H9 (cell line): Measurements from ENCODE around the gene DPY19L3. TPM values are rescaled to one million over a fixed set of nuclear protein-coding genes. Genes with fewer than 3 reads are reported as not detected.

Source experiments
- DNase-seq: peaks from one replicate; pipeline ENCODE4 v3.0.0-alpha.2; 2017
- H2AFZ ChIP-seq: one replicate; pipeline ENCODE4 v1.6.1; 2013; ENCODE audit warnings: mild to moderate bottlenecking, low read length, control low read depth, moderate library complexity
- H2AK5ac ChIP-seq: 2 replicates; pipeline ENCODE4 v1.6.1; 2013; ENCODE audit warnings: low read length, control low read depth, mixed read lengths; ENCODE audit not compliant: insufficient read length
- H2BK120ac ChIP-seq: one replicate; pipeline ENCODE4 v1.6.1; 2013; ENCODE audit warnings: low read depth, mild to moderate bottlenecking, low read length, control low read depth, inconsistent platforms; ENCODE audit not compliant: poor library complexity, severe bottlenecking
- H2BK12ac ChIP-seq: 2 replicates; pipeline ENCODE4 v1.6.1; 2013; ENCODE audit warnings: low read length, control low read depth, mixed read lengths, low read depth; ENCODE audit not compliant: insufficient read length
- H2BK15ac ChIP-seq: 2 replicates; pipeline ENCODE4 v1.6.1; 2013; ENCODE audit warnings: low read depth, low read length, control low read depth
- H2BK20ac ChIP-seq: one replicate; pipeline ENCODE4 v1.6.1; 2013; ENCODE audit warnings: low read depth, mild to moderate bottlenecking, low read length, control low read depth, inconsistent platforms; ENCODE audit not compliant: poor library complexity, severe bottlenecking
- H2BK5ac ChIP-seq: 2 replicates; pipeline ENCODE4 v1.6.1; 2013; ENCODE audit warnings: low read length, control low read depth, mixed read lengths; ENCODE audit not compliant: insufficient read length
- H3K14ac ChIP-seq: 2 replicates; pipeline ENCODE4 v1.6.1; 2013; ENCODE audit warnings: low read length, control low read depth; ENCODE audit not compliant: insufficient read depth
- H3K18ac ChIP-seq: 2 replicates; pipeline ENCODE4 v1.6.1; 2013; ENCODE audit warnings: low read depth, mild to moderate bottlenecking, mixed read lengths, low read length, control low read depth; ENCODE audit not compliant: insufficient read length
- H3K23ac ChIP-seq: 2 replicates; pipeline ENCODE4 v1.6.1; 2013; ENCODE audit warnings: low read length, control low read depth, mixed read lengths, low read depth; ENCODE audit not compliant: insufficient read length
- H3K23me2 ChIP-seq: 2 replicates; pipeline ENCODE4 v1.6.1; 2013; ENCODE audit warnings: low read depth, mild to moderate bottlenecking, mixed read lengths, low read length, control low read depth; ENCODE audit not compliant: insufficient read length, poor library complexity, severe bottlenecking
- H3K27ac ChIP-seq: 2 replicates; pipeline ENCODE4 v1.5.1; 2013; ENCODE audit warnings: low read length, control low read depth, mixed read lengths, low read depth; ENCODE audit not compliant: insufficient read length
- H3K27me3 ChIP-seq: 2 replicates; pipeline ENCODE4 v1.6.1; 2013; ENCODE audit warnings: low read length, control low read depth, inconsistent platforms; ENCODE audit not compliant: insufficient read depth
- H3K4ac ChIP-seq: 2 replicates; pipeline ENCODE4 v1.6.1; 2013; ENCODE audit warnings: low read depth, mild to moderate bottlenecking, control low read depth, inconsistent platforms, low read length, moderate library complexity
- H3K4me1 ChIP-seq: 2 replicates; pipeline ENCODE4 v1.6.1; 2013; ENCODE audit warnings: low read length, control low read depth, inconsistent platforms; ENCODE audit not compliant: insufficient read depth
- H3K4me2 ChIP-seq: 2 replicates; pipeline ENCODE4 v1.6.1; 2013; ENCODE audit warnings: low read length, control low read depth, mixed read lengths; ENCODE audit not compliant: insufficient read length, insufficient read depth
- H3K56ac ChIP-seq: 2 replicates; pipeline ENCODE4 v1.6.1; 2013; ENCODE audit warnings: low read depth, mild to moderate bottlenecking, mixed read lengths, low read length, control low read depth; ENCODE audit not compliant: insufficient read length
- H3K79me1 ChIP-seq: 2 replicates; pipeline ENCODE4 v1.6.1; 2013; ENCODE audit warnings: low read depth, mild to moderate bottlenecking, moderate library complexity, low read length, control low read depth, inconsistent platforms; ENCODE audit not compliant: insufficient read depth, poor library complexity, severe bottlenecking
- H3K79me2 ChIP-seq: 2 replicates; pipeline ENCODE4 v1.6.1; 2013; ENCODE audit warnings: low read length, control low read depth, inconsistent platforms; ENCODE audit not compliant: insufficient read depth
- H3K9ac ChIP-seq: 2 replicates; pipeline ENCODE4 v1.6.1; 2013; ENCODE audit warnings: low read length, control low read depth, mixed read lengths; ENCODE audit not compliant: insufficient read length; ENCODE audit errors: extremely low read depth
- H3K9me3 ChIP-seq: one replicate; pipeline ENCODE4 v1.6.1; 2013; ENCODE audit warnings: low read depth, low read length, inconsistent platforms; ENCODE audit not compliant: control insufficient read depth
- H3T11ph ChIP-seq: one replicate; pipeline ENCODE4 v1.6.1; 2013; ENCODE audit warnings: mild to moderate bottlenecking, low read length, control low read depth, inconsistent platforms
- H4K20me1 ChIP-seq: one replicate; pipeline ENCODE4 v1.6.1; 2013; ENCODE audit not compliant: control insufficient read depth, insufficient read length, insufficient read depth
- H4K5ac ChIP-seq: 2 replicates; pipeline ENCODE4 v1.6.1; 2013; ENCODE audit warnings: low read depth, mild to moderate bottlenecking, mixed read lengths, low read length, control low read depth; ENCODE audit not compliant: insufficient read length
- H4K8ac ChIP-seq: replicated peaks from 2 replicates; pipeline ENCODE4 v1.6.1; 2013; ENCODE audit warnings: low read length, control low read depth, mixed read lengths, low read depth; ENCODE audit not compliant: insufficient read length
- H4K91ac ChIP-seq: 2 replicates; pipeline ENCODE4 v1.6.1; 2013; ENCODE audit warnings: low read depth, mild to moderate bottlenecking, moderate library complexity, mixed read lengths, low read length, control low read depth; ENCODE audit not compliant: insufficient read length
- H3K27ac Mint-ChIP-seq, 3 experiments: 2 replicates in 2 of 3; 3 replicates in 1 of 3; pipeline ENCODE4 v1.8.0; 2020 to 2021; ENCODE audit warnings: mixed read lengths in 3 of 3, mild to moderate bottlenecking in 1 of 3, moderate library complexity in 1 of 3
- H3K27me3 Mint-ChIP-seq: 2 replicates; pipeline ENCODE4 v1.8.0; 2021; ENCODE audit warnings: low read depth, mild to moderate bottlenecking, moderate library complexity, mixed read lengths
- H3K36me3 Mint-ChIP-seq, 3 experiments: 2 replicates in 2 of 3; 3 replicates in 1 of 3; pipeline ENCODE4 v1.8.0; 2020 to 2021; ENCODE audit warnings: low read depth in 3 of 3, mixed read lengths in 3 of 3; ENCODE audit not compliant: insufficient read depth in 1 of 3
- H3K4me1 Mint-ChIP-seq, 2 experiments: 2 replicates each; pipeline ENCODE4 v1.8.0; 2020; ENCODE audit warnings: mixed read lengths in 2 of 2
- H3K4me3 Mint-ChIP-seq, 2 experiments: 2 replicates in 1 of 2; 3 replicates in 1 of 2; pipeline ENCODE4 v1.8.0; 2020 to 2021; ENCODE audit warnings: mild to moderate bottlenecking in 2 of 2, mixed read lengths in 2 of 2, moderate library complexity in 1 of 2
- H3K9me3 Mint-ChIP-seq, 2 experiments: 2 replicates in 1 of 2; 3 replicates in 1 of 2; pipeline ENCODE4 v1.8.0; 2020; ENCODE audit warnings: mild to moderate bottlenecking in 2 of 2, mixed read lengths in 2 of 2, moderate library complexity in 1 of 2
- CTCF ChIP-seq: fragments of 200-600 bp; sonication (generic); conservative IDR thresholded peaks from 3 replicates; pipeline ENCODE4 v1.8.0; 2021; ENCODE audit warnings: antibody characterized with exemption, mild to moderate bottlenecking
- WGBS: extraction: QIAGEN DNeasy Blood & Tissue Kit; methylation state at CpG from one replicate; pipeline ENCODE4 v1.1.7; 2013; ENCODE audit warnings: missing lambda C conversion rate, low lambda C conversion rate, mixed read lengths; ENCODE audit not compliant: insufficient read length; ENCODE audit errors: extremely low coverage; 5-methylcytosine and 5-hydroxymethylcytosine counted together
- total RNA-seq: library from RNA; stranded (reverse); gene quantifications from 2 replicates; pipeline ENCODE4 v1.2.1, GENCODE V29; 2021

Gene DPY19L3
- total RNA-seq, 1 experiment from 2014 or later, result 54.5 TPM

- Histone ChIP-seq H3K56ac (no peak overlapping the region), H3K27me3 (no peaks in the 10 kb centered on the region), H2BK20ac (no peak overlapping the region), H3K4me1 (no peaks in the 10 kb centered on the region), H4K91ac (no peak overlapping the region), H2AFZ (no peak overlapping the region), H3K27ac (no peak overlapping the region), H3T11ph (no peak overlapping the region), H3K79me2 (no peaks in the 10 kb centered on the region), H4K5ac (no peak overlapping the region), H4K8ac (no peak overlapping the region), H3K79me1 (no peaks in the 10 kb centered on the region), H2BK15ac (no peak overlapping the region), H3K23me2 (no peaks in the 10 kb centered on the region), H2AK5ac (no peak overlapping the region), H4K20me1 (no peaks in the 10 kb centered on the region), H2BK5ac (no peak overlapping the region), H2BK120ac (no peak overlapping the region), H3K9ac (no peak overlapping the region), H3K18ac (no peak overlapping the region), H3K9me3 (no peaks in the 10 kb centered on the region), H3K4ac (no peak overlapping the region), H3K4me2 (no peak overlapping the region), H3K14ac (no peak overlapping the region), H2BK12ac (no peak overlapping the region), H3K23ac (no peak overlapping the region)
- Mint-ChIP-seq H3K9me3 (no peaks in the 10 kb centered on the region), H3K27me3 (no peaks in the 10 kb centered on the region), H3K36me3 (peaks cover 43 to 70% (median 67%) of the 10 kb centered on the region in 3 experiments; a peak in 6 of 7 replicates), H3K4me1 (peaks cover 0 to 6% of the 10 kb centered on the region in 2 experiments; a peak in 2 of 4 replicates), H3K27ac (no peak overlapping the region; a peak in 1 of 7 replicates), H3K4me3 (no peak overlapping the region)
- TF ChIP-seq CTCF, result no peak
- WGBS, result no CpG with 5 or more reads among the region's 13 CpGs
- DNase-seq, result no peak
Measured at GRCh38 chr19:32480321-32480720, 74.8 kb downstream of the DPY19L3 start.
